Ovary (tissue), 9 donors: Measurements from ENCODE around the gene ATP6V0A4. TPM values are rescaled to one million over a fixed set of nuclear protein-coding genes. Genes with fewer than 3 reads are reported as not detected.

Source experiments
- DNase-seq, 5 donors: peaks; one replicate each; pipeline ENCODE4 v3.0.0-alpha.2; 2019 to 2020
- H3K27ac ChIP-seq, 2 donors: fragments of 200-600 bp; one replicate each; pipeline versions ENCODE4 v1.5.1 to v1.8.0; 2019 to 2022
- H3K27me3 ChIP-seq: fragments of 200-600 bp; one replicate; pipeline ENCODE4 v1.8.0; 2022
- H3K36me3 ChIP-seq: fragments of 200-600 bp; sonication (generic); one replicate; pipeline ENCODE4 v1.5.1; 2019
- H3K4me1 ChIP-seq: one replicate; pipeline ENCODE4 v1.8.1; 2013; ENCODE audit warnings: mild to moderate bottlenecking, moderate library complexity; ENCODE audit not compliant: insufficient read depth
- H3K4me3 ChIP-seq: fragments of 200-600 bp; sonication (generic); one replicate; pipeline ENCODE4 v1.5.1; 2017
- H3K9me3 ChIP-seq, 2 donors: fragments of 200-600 bp in 1 of 2; sonication (generic) in 1 of 2; one replicate each; pipeline versions ENCODE4 v1.5.1 to v1.8.1; 2013 to 2019; ENCODE audit warnings: mild to moderate bottlenecking in 1 of 2, moderate library complexity in 1 of 2
- CTCF ChIP-seq, 3 donors: fragments of 450-650 bp in 2 of 3; fragments of 200-600 bp in 1 of 3; IDR thresholded peaks; one replicate each; pipeline versions ENCODE4 v1.5.1 to v1.8.0; 2016 to 2022; ENCODE audit warnings: antibody characterized with exemption in 3 of 3, mild to moderate bottlenecking in 1 of 3
- EP300 ChIP-seq: sonication (generic); formaldehyde crosslinking; IDR thresholded peaks from one replicate; pipeline ENCODE4 v1.6.1; 2017; ENCODE audit warnings: antibody characterized with exemption
- POLR2A ChIP-seq: fragments of 450-650 bp; IDR thresholded peaks from one replicate; pipeline ENCODE4 v1.6.1; 2017; ENCODE audit warnings: antibody characterized with exemption, mild to moderate bottlenecking, moderate library complexity
- WGBS, 3 donors: extraction: QIAGEN DNeasy Blood & Tissue Kit in 1 of 3; methylation state at CpG; one replicate each; pipeline versions ENCODE4 v1.1.5 to v1.1.7; 2013 to 2017; 5-methylcytosine and 5-hydroxymethylcytosine counted together
- intact Hi-C, 4 donors: fragments of 100-400 bp; cut with DNase I; formaldehyde crosslinking; loops; one replicate each; pipeline versions ENCODE4 v1.11.0 to v1.15.1; 2022 to 2023
- polyA plus RNA-seq, 2 donors: library from polyadenylated mRNA; stranded (reverse); fragments of 200-250 nt in 1 of 2; fragments of 350-450 nt in 1 of 2; fragmentation: Illumina TruSeq in 1 of 2; extraction: RNeasy Lipid Tissue Mini Kit (QIAGEN cat#74804) in 1 of 2; gene quantifications; one replicate each; pipeline ENCODE4 v1.2.3, GENCODE V29; 2013 to 2014
- total RNA-seq, 7 donors: library from RNA; depleted of rRNA in 2 of 7; stranded (reverse); fragments of >200 nt in 2 of 7; fragmentation: NEBNext Ultra II Directional in 3 of 7; extraction: Animal tissue kit (Norgen Biotek cat#: 25700) in 3 of 7; gene quantifications; one replicate each; pipeline versions ENCODE4 v1.1.0 to v1.2.4, GENCODE V29; 2016 to 2023
- donor health status: DM: no; HTN: no; CAD: no; lungs with moderate emphysema.
- donor health status: DM: no; HTN: no; CAD: no.
- donor health status: Bipolar disorder and iron deficiency.
- donor health status: DM: yes; HTN: yes; CAD: no.
- donor health status: DM: no; HTN: no; CAD: no.
- donor health status: DM: yes; HTN: yes; CAD: no.

Gene ATP6V0A4
- total and polyA plus RNA-seq, 9 donors: 1.7 TPM; not detected in 8

- TF ChIP-seq POLR2A (no peak), EP300 (no peak), CTCF (IDR thresholded peaks at IDR 0.05) (no peak)
- Histone ChIP-seq H3K36me3 (no peaks in the 10 kb centered on the region), H3K27me3 (no peaks in the 10 kb centered on the region), H3K4me1 (no peaks in the 10 kb centered on the region), H3K27ac (no peak overlapping the region), H3K9me3 (no peaks in the 10 kb centered on the region), H3K4me3 (no peak overlapping the region)
- intact Hi-C loops: no loop called here
- no peak for DNase-seq
- WGBS, 3 donors: 93 to 100% (median 95%) methylated on average over 2 of the region's 2 CpGs
Measured at GRCh38 chr7:138656952-138657351, 141.0 kb downstream of the ATP6V0A4 start.

Other genes with a start within 250 kb of the ATP6V0A4 start
- gene SVOPL, start 96.8 kb downstream of the ATP6V0A4 start, total RNA-seq: 1 to 10 TPM in 2 of 7 donors, under 1 TPM in 4, not detected in 1; 0.08 to 1.3 (median 0.72) TPM
- 1 to 10 TPM in 1 of 2 donors, under 1 TPM in 1; 0.81 to 1.3 TPM for gene SVOPL, start 96.8 kb downstream of the ATP6V0A4 start, polyA plus RNA-seq
- not detected for gene TMEM213, start 202 bp downstream of the ATP6V0A4 start, total RNA-seq
- not detected for gene TMEM213, start 202 bp downstream of the ATP6V0A4 start, polyA plus RNA-seq
- 1 to 10 TPM; 1.3 to 5.0 (median 4.0) TPM for gene KIAA1549, start 183.2 kb upstream of the ATP6V0A4 start, total RNA-seq
- 1 to 10 TPM; 1.2 to 2.5 TPM for gene KIAA1549, start 183.2 kb upstream of the ATP6V0A4 start, polyA plus RNA-seq
- 10 to 100 TPM; 21.3 to 46.4 (median 25.2) TPM for gene ZC3HAV1L, start 237.8 kb upstream of the ATP6V0A4 start, total RNA-seq
- gene ZC3HAV1L, start 237.8 kb upstream of the ATP6V0A4 start, polyA plus RNA-seq: 1 to 10 TPM; 2.6 to 7.0 TPM